ENCODE measurements around the gene ATXN10. TPM values are rescaled to one million over a fixed set of nuclear protein-coding genes. Genes with fewer than 3 reads are reported as not detected.
A peak's percentile ranks its signal among the peaks of the same experiment; 100 is the strongest.

ATXN10 gene
- total and polyA plus RNA-seq, 7 experiments from 2014 or later: 64.2 to 105 (median 76.1) TPM

- no peak for ATAC-seq
These were observed 23.1 kb upstream of the ATXN10 start for GRCh38 chr22:45648301-45649117.

DNA sequence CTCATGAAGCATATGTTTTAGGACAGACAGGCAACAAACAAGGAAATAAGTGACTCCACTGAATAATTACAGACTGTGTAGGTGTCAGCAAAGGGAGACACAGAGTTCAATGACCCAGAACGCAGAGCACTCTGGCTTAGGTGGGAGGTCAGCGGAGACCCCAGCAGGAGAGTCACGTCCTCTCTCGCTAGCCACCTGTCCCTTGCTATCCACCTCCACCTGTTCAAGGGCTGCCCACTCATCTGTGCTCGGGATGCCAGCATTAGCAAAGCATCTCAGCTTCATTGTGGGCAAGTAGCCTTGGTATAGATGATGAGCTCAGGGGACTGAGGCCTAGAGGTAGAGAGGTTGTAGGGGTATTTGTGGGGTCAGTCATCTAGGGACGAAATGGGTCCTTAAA lies 21.8 kb upstream of the ATXN10 start:
- DNase-seq (no peak), ATAC-seq (no peak)
- peaks cover 0 to 7% of the 10 kb centered on the region in 2 donors for H3K4me1 ChIP-seq (ENCODE audit: control insufficient read depth in 2 of 2, insufficient read depth in 2 of 2, low read length in 2 of 2)
- H3K4me3 ChIP-seq (ENCODE audit: low read length): no peak overlapping the region
- POLR2A ChIA-PET: no interaction called here
- CTCF ChIA-PET: interaction anchor here (1.1 kb wide), 1 partner anchor 16 kb away, joined by 3 read pairs; no protein-coding TSS in a partner anchor
- H3K27ac ChIP-seq (ENCODE audit: low read depth, low read length): no peak overlapping the region
- no peaks in the 10 kb centered on the region for H3K36me3 ChIP-seq (ENCODE audit: control insufficient read depth in 2 of 3, insufficient read depth in 3 of 3, low read length in 3 of 3)
- peaks cover 29 to 46% (median 35%) of the 10 kb centered on the region in 5 donors for H3K27me3 Mint-ChIP-seq
- H3K9me3 Mint-ChIP-seq: peaks cover 0 to 3% (median 0%) of the 10 kb centered on the region in 11 donors
- no peaks in the 10 kb centered on the region for H3K36me3 Mint-ChIP-seq
- H3K4me1 Mint-ChIP-seq: peaks cover 0 to 5% (median 0%) of the 10 kb centered on the region in 7 donors
- no peak overlapping the region for H3K27ac Mint-ChIP-seq
- H3K9me3 ChIP-seq (ENCODE audit: control insufficient read depth in 2 of 3, low read length in 3 of 3): no peaks in the 10 kb centered on the region
- H3K27me3 ChIP-seq (ENCODE audit: control insufficient read depth in 2 of 2, insufficient read depth in 2 of 2, low read length in 2 of 2): peaks cover 0 to 7% of the 10 kb centered on the region in 2 donors
- intact Hi-C loops (cut with micrococcal nuclease): no loop called here
- H3K4me3 Mint-ChIP-seq: no peak overlapping the region

More at GRCh38 chr22:45648301-45649117, 23.1 kb upstream of the ATXN10 start:
- Mint-ChIP-seq H3K36me3 (no peaks in the 10 kb centered on the region), H3K4me3 (peak overlapping the region in 1 of 10 donors; percentile 19), H3K9me3 (peaks cover 0 to 3% (median 0%) of the 10 kb centered on the region in 11 donors), H3K27me3 (peaks cover 33 to 56% (median 40%) of the 10 kb centered on the region in 5 donors), H3K4me1 (peaks cover 0 to 5% (median 0%) of the 10 kb centered on the region in 7 donors), H3K27ac (no peak overlapping the region)
- Histone ChIP-seq H3K9me3 (ENCODE audit: control insufficient read depth in 2 of 3, low read length in 3 of 3) (no peaks in the 10 kb centered on the region), H3K36me3 (ENCODE audit: control insufficient read depth in 2 of 3, insufficient read depth in 3 of 3, low read length in 3 of 3) (no peaks in the 10 kb centered on the region), H3K4me1 (ENCODE audit: control insufficient read depth in 2 of 2, insufficient read depth in 2 of 2, low read length in 2 of 2) (peaks cover 0 to 7% of the 10 kb centered on the region in 2 donors), H3K27ac (ENCODE audit: low read depth, low read length) (no peak overlapping the region), H3K27me3 (ENCODE audit: control insufficient read depth in 2 of 2, insufficient read depth in 2 of 2, low read length in 2 of 2) (peaks cover 0 to 10% of the 10 kb centered on the region in 2 donors), H3K4me3 (ENCODE audit: low read length) (no peak overlapping the region)
- ChIA-PET CTCF (no interaction called here), POLR2A (no interaction called here)
- DNase-seq: no peak
- intact Hi-C loops (cut with micrococcal nuclease): no loop called here

DNA sequence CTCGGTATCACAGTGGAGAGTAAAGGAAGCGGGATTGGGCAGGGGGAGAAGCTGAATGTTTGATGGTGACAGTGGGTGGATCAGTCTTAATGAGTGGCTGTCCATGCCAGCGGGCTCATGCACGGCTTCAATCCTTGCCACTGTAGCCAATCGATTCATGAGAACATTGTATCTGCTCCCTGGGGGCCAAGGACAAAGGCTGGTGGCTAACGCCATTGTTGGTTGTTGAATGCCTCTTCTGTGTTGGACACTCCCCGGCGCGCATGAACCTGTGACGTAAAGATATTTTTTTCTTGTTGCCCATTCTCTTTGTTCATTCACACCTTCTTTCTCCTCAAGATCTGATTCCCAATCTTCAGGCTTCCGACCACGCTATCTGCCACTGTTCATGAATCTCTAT lies 20.9 kb upstream of the ATXN10 start:
- no peaks in the 10 kb centered on the region for H3K9me3 ChIP-seq (ENCODE audit: control insufficient read depth in 2 of 3, low read length in 3 of 3)
- Mint-ChIP-seq H3K27me3 (peaks cover 28 to 42% (median 30%) of the 10 kb centered on the region in 5 donors), H3K27ac (no peak overlapping the region), H3K4me1 (peaks cover 0 to 4% (median 0%) of the 10 kb centered on the region in 7 donors), H3K4me3 (no peak overlapping the region), H3K9me3 (peaks cover 0 to 3% (median 0%) of the 10 kb centered on the region in 11 donors), H3K36me3 (no peaks in the 10 kb centered on the region)
- H3K4me1 ChIP-seq (ENCODE audit: control insufficient read depth in 2 of 2, insufficient read depth in 2 of 2, low read length in 2 of 2): no peaks in the 10 kb centered on the region
- no peak overlapping the region for H3K27ac ChIP-seq (ENCODE audit: low read depth, low read length)
- intact Hi-C loops (cut with micrococcal nuclease): no loop called here
- ATAC-seq (no peak), DNase-seq (no peak)
- ChIA-PET POLR2A (no interaction called here), CTCF (interaction anchor here (1.1 kb wide), 1 partner anchor 15 kb away, joined by 3 read pairs; no protein-coding TSS in a partner anchor)
- no peak overlapping the region for H3K4me3 ChIP-seq (ENCODE audit: low read length)
- H3K27me3 ChIP-seq (ENCODE audit: control insufficient read depth in 2 of 2, insufficient read depth in 2 of 2, low read length in 2 of 2): no peaks in the 10 kb centered on the region
- no peaks in the 10 kb centered on the region for H3K36me3 ChIP-seq (ENCODE audit: control insufficient read depth in 2 of 3, insufficient read depth in 3 of 3, low read length in 3 of 3)

- ATAC-seq: no peak
- Mint-ChIP-seq H3K4me1 (peaks cover 0 to 1% (median 0%) of the 10 kb centered on the region in 7 donors), H3K9me3 (peaks cover 0 to 3% (median 0%) of the 10 kb centered on the region in 11 donors), H3K36me3 (no peaks in the 10 kb centered on the region), H3K27me3 (peaks cover 23 to 35% (median 25%) of the 10 kb centered on the region in 5 donors), H3K4me3 (no peak overlapping the region), H3K27ac (no peak overlapping the region)
- POLR2A ChIA-PET: no interaction called here
- Histone ChIP-seq H3K27me3 (ENCODE audit: control insufficient read depth in 2 of 2, insufficient read depth in 2 of 2, low read length in 2 of 2) (no peaks in the 10 kb centered on the region), H3K4me3 (ENCODE audit: low read length) (no peak overlapping the region), H3K27ac (ENCODE audit: low read depth, low read length) (no peak overlapping the region), H3K4me1 (ENCODE audit: control insufficient read depth in 2 of 2, insufficient read depth in 2 of 2, low read length in 2 of 2) (no peaks in the 10 kb centered on the region), H3K9me3 (ENCODE audit: control insufficient read depth in 2 of 3, low read length in 3 of 3) (no peaks in the 10 kb centered on the region), H3K36me3 (ENCODE audit: control insufficient read depth in 2 of 3, insufficient read depth in 3 of 3, low read length in 3 of 3) (no peaks in the 10 kb centered on the region)
- CTCF ChIA-PET: no interaction called here
- intact Hi-C loops (cut with micrococcal nuclease): no loop called here
- no peak for DNase-seq
These were observed 19.6 kb upstream of the ATXN10 start for GRCh38 chr22:45651931-45652528.

- H3K27me3 ChIP-seq (ENCODE audit: control insufficient read depth in 2 of 2, insufficient read depth in 2 of 2, low read length in 2 of 2): no peaks in the 10 kb centered on the region
- H3K4me3 ChIP-seq (ENCODE audit: low read length): no peak overlapping the region
- H3K36me3 ChIP-seq (ENCODE audit: control insufficient read depth in 2 of 3, insufficient read depth in 3 of 3, low read length in 3 of 3): no peaks in the 10 kb centered on the region
- ATAC-seq: no peak
- H3K27ac Mint-ChIP-seq: no peak overlapping the region
- no peaks in the 10 kb centered on the region for H3K4me1 ChIP-seq (ENCODE audit: control insufficient read depth in 2 of 2, insufficient read depth in 2 of 2, low read length in 2 of 2)
- no peak overlapping the region for H3K27ac ChIP-seq (ENCODE audit: low read depth, low read length)
- no peaks in the 10 kb centered on the region for H3K36me3 Mint-ChIP-seq
- DNase-seq: no peak
- H3K4me1 Mint-ChIP-seq: no peaks in the 10 kb centered on the region
- no peaks in the 10 kb centered on the region for H3K9me3 ChIP-seq (ENCODE audit: control insufficient read depth in 2 of 3, low read length in 3 of 3)
- ChIA-PET CTCF (no interaction called here), POLR2A (no interaction called here)
- H3K4me3 Mint-ChIP-seq: no peak overlapping the region
- intact Hi-C loops (cut with micrococcal nuclease): no loop called here
- peaks cover 4 to 29% (median 12%) of the 10 kb centered on the region in 5 donors for H3K27me3 Mint-ChIP-seq
- H3K9me3 Mint-ChIP-seq: no peaks in the 10 kb centered on the region
These were observed 15.1 kb upstream of the ATXN10 start for GRCh38 chr22:45656577-45656976.

DNA sequence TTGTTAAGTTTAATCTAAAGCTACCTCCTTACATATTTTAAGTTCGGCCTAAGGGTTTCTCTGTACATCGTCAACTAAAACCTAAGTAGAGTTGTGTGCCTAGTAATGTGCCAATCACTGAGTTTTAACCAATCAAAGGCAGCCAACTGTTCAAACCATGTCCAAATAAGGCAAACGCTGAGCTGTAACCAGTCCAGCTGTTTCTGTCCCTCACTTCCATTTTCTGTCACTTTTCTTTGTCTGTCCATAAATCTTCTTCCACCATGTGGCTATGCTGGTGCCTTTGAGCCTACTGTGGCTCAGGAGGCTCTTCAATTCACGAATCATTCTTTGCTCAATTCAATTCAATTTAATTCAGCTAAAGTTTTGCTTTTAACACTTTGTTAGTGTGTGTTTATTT lies 13.9 kb upstream of the ATXN10 start:
- no peaks in the 10 kb centered on the region for H3K9me3 ChIP-seq (ENCODE audit: control insufficient read depth in 2 of 3, low read length in 3 of 3)
- Mint-ChIP-seq H3K27me3 (peaks cover 4 to 38% (median 14%) of the 10 kb centered on the region in 5 donors), H3K27ac (no peak overlapping the region), H3K4me3 (no peak overlapping the region), H3K4me1 (no peaks in the 10 kb centered on the region), H3K36me3 (no peaks in the 10 kb centered on the region), H3K9me3 (peaks cover 0 to 3% (median 0%) of the 10 kb centered on the region in 11 donors)
- intact Hi-C loops (cut with micrococcal nuclease): no loop called here
- H3K4me1 ChIP-seq (ENCODE audit: control insufficient read depth in 2 of 2, insufficient read depth in 2 of 2, low read length in 2 of 2): no peaks in the 10 kb centered on the region
- no peak for DNase-seq
- POLR2A ChIA-PET: no interaction called here
- no peaks in the 10 kb centered on the region for H3K36me3 ChIP-seq (ENCODE audit: control insufficient read depth in 2 of 3, insufficient read depth in 3 of 3, low read length in 3 of 3)
- ATAC-seq: no peak
- CTCF ChIA-PET: no interaction called here
- H3K27me3 ChIP-seq (ENCODE audit: control insufficient read depth in 2 of 2, insufficient read depth in 2 of 2, low read length in 2 of 2): no peaks in the 10 kb centered on the region
- H3K27ac ChIP-seq (ENCODE audit: low read depth, low read length): no peak overlapping the region
- no peak overlapping the region for H3K4me3 ChIP-seq (ENCODE audit: low read length)

All from naive thymus-derived CD4-positive, alpha-beta T cell (primary cell).